Keratinocyte (primary cell): ENCODE measurements around the gene DDX52. TPM values are rescaled to one million over a fixed set of nuclear protein-coding genes. Genes with fewer than 3 reads are reported as not detected.

Experiments used
- DNase-seq: peaks from one replicate; pipeline ENCODE4 v3.0.0-alpha.2; 2011; ENCODE audit warnings: low read depth, missing footprints, low spot score
- FAIRE-seq: peaks from 2 replicates; lab custom pipeline; 2011; peaks lifted over from hg19 to GRCh38; lab: Jason Lieb, UNC
- H2AFZ ChIP-seq: 2 replicates; pipeline ENCODE4 v1.6.0; 2012; ENCODE audit warnings: low read length, control low read depth, inconsistent platforms; ENCODE audit not compliant: control insufficient read depth
- H3K27ac ChIP-seq: 2 replicates; pipeline ENCODE4 v1.5.1; 2011; ENCODE audit warnings: low read length; ENCODE audit not compliant: control insufficient read depth, insufficient read depth
- H3K27me3 ChIP-seq: 3 replicates; pipeline ENCODE4 v1.6.0; 2011; ENCODE audit warnings: low read length; ENCODE audit not compliant: control insufficient read depth, insufficient read depth; ENCODE audit errors: extremely low read depth
- H3K36me3 ChIP-seq, 2 experiments: 2 replicates in 1 of 2; 3 replicates in 1 of 2; pipeline ENCODE4 v1.5.1; 2011; ENCODE audit warnings: low read length in 2 of 2, mild to moderate bottlenecking in 1 of 2; ENCODE audit not compliant: control insufficient read depth in 2 of 2, insufficient read depth in 2 of 2; ENCODE audit errors: extremely low read depth in 1 of 2
- H3K4me1 ChIP-seq: 3 replicates; pipeline ENCODE4 v1.5.1; 2011; ENCODE audit warnings: low read length; ENCODE audit not compliant: control insufficient read depth, insufficient read depth; ENCODE audit errors: extremely low read depth
- H3K4me2 ChIP-seq: 3 replicates; pipeline ENCODE4 v1.6.0; 2011; ENCODE audit warnings: low read depth, low read length; ENCODE audit not compliant: control insufficient read depth, insufficient read depth; ENCODE audit errors: extremely low read depth
- H3K4me3 ChIP-seq, 3 experiments: fragments of 200-600 bp in 1 of 3; sonication (generic) in 1 of 3; 2 replicates in 2 of 3; 3 replicates in 1 of 3; pipeline ENCODE4 v1.5.1; 2011 to 2016; ENCODE audit warnings: low read length in 3 of 3, mild to moderate bottlenecking in 3 of 3, control low read depth in 2 of 3, inconsistent platforms in 1 of 3, low read depth in 1 of 3, mixed read lengths in 1 of 3, mixed run types in 1 of 3, moderate library complexity in 1 of 3; ENCODE audit not compliant: control insufficient read depth in 2 of 3, insufficient read depth in 2 of 3; ENCODE audit errors: extremely low read depth in 1 of 3
- H3K79me2 ChIP-seq: 2 replicates; pipeline ENCODE4 v1.6.0; 2012; ENCODE audit warnings: low read length; ENCODE audit not compliant: control insufficient read depth, insufficient read depth
- H3K9ac ChIP-seq: 3 replicates; pipeline ENCODE4 v1.6.0; 2011; ENCODE audit warnings: low read length; ENCODE audit not compliant: control insufficient read depth, insufficient read depth; ENCODE audit errors: extremely low read depth
- H3K9me1 ChIP-seq: 3 replicates; pipeline ENCODE4 v1.6.0; 2011; ENCODE audit warnings: low read length; ENCODE audit not compliant: control insufficient read depth, insufficient read depth; ENCODE audit errors: extremely low read depth
- H3K9me3 ChIP-seq: 2 replicates; pipeline ENCODE4 v1.5.1; 2012; ENCODE audit warnings: low read depth, low read length; ENCODE audit not compliant: control insufficient read depth
- H4K20me1 ChIP-seq: 3 replicates; pipeline ENCODE4 v1.6.0; 2011; ENCODE audit warnings: low read length; ENCODE audit not compliant: control insufficient read depth, insufficient read depth; ENCODE audit errors: extremely low read depth
- CTCF ChIP-seq, 3 experiments: IDR thresholded peaks in 1 of 3; conservative IDR thresholded peaks in 1 of 3; optimal IDR thresholded peaks in 1 of 3; 2 replicates in 2 of 3; 3 replicates in 1 of 3; pipeline versions ENCODE3 to v1.5.1; 2011; ENCODE audit warnings: low read length in 3 of 3, mild to moderate bottlenecking in 3 of 3, moderate library complexity in 2 of 3, control low read depth in 1 of 3, inconsistent platforms in 1 of 3; ENCODE audit not compliant: insufficient read depth in 2 of 3; ENCODE audit errors: extremely low read depth in 1 of 3
- EZH2 ChIP-seq: IDR thresholded peaks from one replicate; pipeline ENCODE4 v1.6.1; 2012; ENCODE audit warnings: inconsistent platforms, mild to moderate bottlenecking, low read length, moderate library complexity
- dilution Hi-C: fragments of 300-500 bp; cut with MboI; formaldehyde crosslinking; loops from one replicate; pipeline ENCODE4 v1.7.0; 2020; ENCODE audit warnings: low sequenced_read_pairs; ENCODE audit not compliant: extremely low pct_ligation_motif_present
- polyA plus RNA-seq, 5 experiments: library from polyadenylated mRNA; depleted of rRNA in 3 of 5; stranded (reverse) in 3 of 5; stranded (forward) in 1 of 5; unstranded in 1 of 5; fragments of >200 nt; gene quantifications; 1 replicate in 1 of 5; 2 replicates in 3 of 5; 3 replicates in 1 of 5; pipeline versions ENCODE4 v1.2.1 to v1.2.3, GENCODE V29; 2011 to 2012; ENCODE audit warnings: missing spikeins in 2 of 5, low read depth in 1 of 5, low replicate concordance in 1 of 5

Gene DDX52
- polyA plus RNA-seq, 1 donor (not counting 4 experiments of a cell fraction or from before 2014, with no cell fraction given): 21.8 TPM

- Histone ChIP-seq H3K9me3 (no peaks in the 10 kb centered on the region), H3K4me2 (no peak overlapping the region), H4K20me1 (no peaks in the 10 kb centered on the region), H3K4me3 (no peak overlapping the region), H3K27ac (no peak overlapping the region), H2AFZ (no peak overlapping the region), H3K9ac (no peak overlapping the region), H3K27me3 (no peaks in the 10 kb centered on the region), H3K79me2 (no peaks in the 10 kb centered on the region), H3K9me1 (no peaks in the 10 kb centered on the region), H3K4me1 (no peaks in the 10 kb centered on the region), H3K36me3 (no peaks in the 10 kb centered on the region)
- dilution Hi-C loops: no loop called here
- FAIRE-seq (no peak), DNase-seq (no peak)
- TF ChIP-seq CTCF (optimal IDR thresholded peaks at IDR 0.05 in 1 of 3, IDR thresholded peaks at IDR 0.05 in 1 of 3, conservative IDR thresholded peaks at IDR 0.05 in 1 of 3; ENCODE audit: extremely low read depth in 1 of 3, insufficient read depth in 2 of 3, low read length in 3 of 3): no peak
- no peak for TF ChIP-seq EZH2
Measured at GRCh38 chr17:37664214-37664613, 21.0 kb upstream of the DDX52 start.

- H3K9me1 ChIP-seq: no peaks in the 10 kb centered on the region
- no peaks in the 10 kb centered on the region for H3K27me3 ChIP-seq
- no peak overlapping the region for H3K9ac ChIP-seq
- no peaks in the 10 kb centered on the region for H3K4me1 ChIP-seq
- DNase-seq (no peak), FAIRE-seq (no peak)
- no peak overlapping the region for H3K4me3 ChIP-seq
- TF ChIP-seq CTCF (optimal IDR thresholded peaks at IDR 0.05 in 1 of 3, IDR thresholded peaks at IDR 0.05 in 1 of 3, conservative IDR thresholded peaks at IDR 0.05 in 1 of 3; ENCODE audit: extremely low read depth in 1 of 3, insufficient read depth in 2 of 3, low read length in 3 of 3): no peak
- no peak for TF ChIP-seq EZH2
- dilution Hi-C loops: no loop called here
- no peak overlapping the region for H2AFZ ChIP-seq
- no peak overlapping the region for H3K27ac ChIP-seq
- no peak overlapping the region for H3K4me2 ChIP-seq
- no peaks in the 10 kb centered on the region for H3K9me3 ChIP-seq
- H3K36me3 ChIP-seq: no peaks in the 10 kb centered on the region
- H3K79me2 ChIP-seq: no peaks in the 10 kb centered on the region
- H4K20me1 ChIP-seq: no peaks in the 10 kb centered on the region
Measured at GRCh38 chr17:37662353-37662752, 19.1 kb upstream of the DDX52 start.
